C4-2B (cell line): Measurements from ENCODE around the gene CIC.

ENCODE experiments used
- H3K27ac ChIP-seq: fragments of 450-650 bp; 2 replicates; pipeline ENCODE4 v1.5.1; 2017
- CTCF ChIP-seq: fragments of 450-650 bp; conservative IDR thresholded peaks from 2 replicates; pipeline ENCODE4 v1.5.1; 2017; ENCODE audit warnings: mild to moderate bottlenecking
- ZFX ChIP-seq: fragments of 450-650 bp; IDR thresholded peaks from 2 replicates; pipeline ENCODE4 v1.6.1; 2017

Gene CIC

DNA sequence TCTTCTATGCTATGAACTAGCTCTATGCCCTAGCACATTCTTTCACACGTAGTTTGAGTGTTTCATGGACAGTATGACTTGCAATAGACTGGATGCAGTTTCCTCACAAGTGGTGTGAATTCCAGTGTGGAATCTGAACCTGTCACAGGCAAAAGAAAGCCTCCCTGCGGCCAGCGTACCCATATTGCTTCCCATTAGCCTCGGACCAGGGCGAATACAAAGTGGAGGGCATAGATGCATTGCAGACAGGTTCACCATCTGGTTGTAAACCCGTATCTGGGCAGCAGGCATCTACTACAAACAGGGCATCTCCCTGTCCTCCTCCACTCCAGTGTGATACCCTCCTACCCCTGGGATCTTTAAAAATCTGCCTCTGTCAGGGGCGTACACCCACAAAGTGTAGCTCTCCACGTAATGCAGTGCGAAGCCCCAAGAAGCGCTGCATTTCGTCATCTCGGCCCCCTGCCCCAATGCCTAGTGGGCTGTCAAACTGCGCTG lies 1.4 kb upstream of the CIC start:
- TF ChIP-seq ZFX, result no peak
- no peak for TF ChIP-seq CTCF
- peak overlapping the region; percentile 89 for H3K27ac ChIP-seq

DNA sequence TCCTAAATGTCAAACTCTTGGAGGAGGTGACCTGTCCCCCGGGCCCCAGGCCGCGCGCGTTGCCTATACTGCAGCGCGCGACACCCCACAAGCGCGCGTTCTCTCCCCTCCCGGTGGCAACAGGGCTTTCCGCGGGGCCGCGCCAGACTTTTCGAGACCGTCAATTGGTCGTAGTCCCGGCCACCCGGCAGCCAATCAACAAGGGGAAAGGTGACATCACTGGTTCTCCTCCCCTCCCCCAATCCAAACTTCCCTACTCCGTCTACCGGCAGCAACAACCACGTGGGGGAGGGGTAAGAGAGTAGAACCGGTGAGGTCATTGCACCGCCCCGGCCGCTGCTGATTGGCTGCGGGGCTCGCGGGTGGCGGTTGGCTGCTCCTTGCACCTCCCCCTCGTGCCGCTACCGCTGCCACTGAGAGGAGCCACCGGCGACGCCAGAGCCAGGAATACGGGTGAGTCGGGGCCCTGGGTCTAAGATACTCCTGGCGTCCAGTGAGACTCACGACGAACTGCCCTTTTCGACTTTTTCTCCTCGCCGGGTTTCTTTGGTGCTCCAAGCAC lies 829 bp upstream of the CIC start:
- no peak for TF ChIP-seq CTCF
- TF ChIP-seq ZFX, result no peak
- peak overlapping the region; percentile 89 for H3K27ac ChIP-seq

DNA sequence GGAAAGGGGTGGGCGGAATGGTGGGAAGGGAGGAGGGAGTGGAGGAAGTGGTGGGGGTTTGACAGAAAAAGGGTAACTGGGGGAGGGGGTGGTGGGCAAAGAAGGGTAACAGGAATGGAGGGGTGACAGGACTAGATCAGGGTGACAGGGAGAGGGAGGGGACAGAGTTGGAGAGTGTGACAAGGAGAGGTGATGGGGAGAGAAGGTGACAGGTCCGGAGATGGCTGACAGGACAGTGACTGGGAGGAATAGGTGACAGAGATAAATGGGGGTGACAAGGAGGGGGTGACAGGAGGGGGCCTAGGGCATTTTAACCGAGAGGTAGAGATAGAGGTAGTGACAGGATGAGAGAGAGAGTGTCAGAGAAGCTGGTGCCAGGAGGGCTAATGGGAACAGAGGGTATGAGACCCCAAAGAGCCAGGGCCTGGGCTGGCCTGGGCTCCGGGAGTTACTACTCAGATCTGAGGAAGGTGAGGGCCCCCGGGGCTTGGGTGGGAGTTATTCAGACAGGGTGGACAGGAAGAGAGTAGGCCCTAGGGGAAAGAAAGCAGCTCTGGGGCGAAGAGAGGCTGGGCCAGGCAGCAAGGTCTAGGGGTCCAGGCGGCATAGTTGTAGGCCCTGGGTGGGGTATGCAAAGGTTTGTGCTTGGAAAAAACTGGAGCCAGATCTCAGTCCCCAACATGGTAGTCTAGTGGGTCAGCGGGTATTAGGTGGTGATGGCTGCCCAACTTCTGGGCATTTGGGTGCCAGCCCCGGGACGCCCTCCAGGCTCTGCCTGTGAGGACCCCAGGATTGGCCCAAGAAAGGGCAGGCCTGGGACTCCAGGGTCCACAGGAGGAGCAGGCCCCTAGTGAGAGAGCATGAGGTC lies 660 bp downstream of the CIC start:
- peak overlapping the region; percentile 89 for H3K27ac ChIP-seq
- no peak for TF ChIP-seq CTCF
- no peak for TF ChIP-seq ZFX

- no peak for TF ChIP-seq CTCF
- no peak for TF ChIP-seq ZFX
- peak overlapping the region; percentile 89 for H3K27ac ChIP-seq
Measured at GRCh38 chr19:42270346-42271044, 1.4 kb downstream of the CIC start.

- TF ChIP-seq ZFX (no peak), CTCF (no peak)
- peak overlapping the region; percentile 89; the same call in 1 of the 2 replicates for H3K27ac ChIP-seq
Measured at GRCh38 chr19:42271045-42271419, 2.0 kb downstream of the CIC start.

DNA sequence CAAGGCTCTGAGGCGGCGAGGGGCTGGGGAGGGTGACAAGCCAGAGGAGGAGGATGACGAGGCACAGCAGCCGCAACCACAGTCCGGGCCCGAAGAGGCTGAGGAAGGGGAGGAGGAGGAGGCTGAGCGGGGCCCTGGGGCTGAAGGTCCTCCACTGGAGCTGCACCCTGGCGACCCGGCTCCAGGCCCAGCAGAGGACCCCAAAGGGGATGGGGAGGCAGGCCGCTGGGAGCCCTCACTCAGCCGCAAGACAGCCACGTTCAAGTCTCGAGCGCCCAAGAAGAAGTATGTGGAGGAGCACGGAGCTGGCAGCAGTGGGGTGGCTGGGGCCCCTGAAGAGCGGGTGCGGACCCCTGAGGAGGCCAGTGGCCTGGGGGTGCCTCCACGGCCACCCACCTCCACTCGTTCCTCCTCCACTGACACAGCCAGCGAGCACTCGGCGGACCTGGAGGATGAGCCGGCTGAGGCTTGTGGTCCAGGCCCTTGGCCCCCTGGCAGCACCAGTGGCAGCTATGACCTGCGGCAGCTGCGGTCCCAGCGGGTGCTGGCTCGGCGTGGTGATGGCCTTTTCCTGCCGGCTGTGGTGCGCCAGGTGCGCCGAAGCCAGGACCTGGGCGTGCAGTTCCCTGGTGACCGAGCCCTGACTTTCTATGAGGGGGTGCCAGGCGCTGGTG lies 2.9 kb downstream of the CIC start:
- no peak overlapping the region; the same call in 1 of the 2 replicates for H3K27ac ChIP-seq
- TF ChIP-seq ZFX (no peak), CTCF (no peak)
